T-helper 2 cell (primary cell): ENCODE results near the gene SNX1.

Experiments
- DNase-seq, 5 experiments: peaks; one replicate each; pipeline versions ENCODE4 v3.0.0 to v3.0.0-alpha.2; 2012 to 2022

Gene SNX1

GRCh38 chr15:64164436-64164835 is 68.7 kb downstream of the SNX1 start:
- no peak for DNase-seq

DNA sequence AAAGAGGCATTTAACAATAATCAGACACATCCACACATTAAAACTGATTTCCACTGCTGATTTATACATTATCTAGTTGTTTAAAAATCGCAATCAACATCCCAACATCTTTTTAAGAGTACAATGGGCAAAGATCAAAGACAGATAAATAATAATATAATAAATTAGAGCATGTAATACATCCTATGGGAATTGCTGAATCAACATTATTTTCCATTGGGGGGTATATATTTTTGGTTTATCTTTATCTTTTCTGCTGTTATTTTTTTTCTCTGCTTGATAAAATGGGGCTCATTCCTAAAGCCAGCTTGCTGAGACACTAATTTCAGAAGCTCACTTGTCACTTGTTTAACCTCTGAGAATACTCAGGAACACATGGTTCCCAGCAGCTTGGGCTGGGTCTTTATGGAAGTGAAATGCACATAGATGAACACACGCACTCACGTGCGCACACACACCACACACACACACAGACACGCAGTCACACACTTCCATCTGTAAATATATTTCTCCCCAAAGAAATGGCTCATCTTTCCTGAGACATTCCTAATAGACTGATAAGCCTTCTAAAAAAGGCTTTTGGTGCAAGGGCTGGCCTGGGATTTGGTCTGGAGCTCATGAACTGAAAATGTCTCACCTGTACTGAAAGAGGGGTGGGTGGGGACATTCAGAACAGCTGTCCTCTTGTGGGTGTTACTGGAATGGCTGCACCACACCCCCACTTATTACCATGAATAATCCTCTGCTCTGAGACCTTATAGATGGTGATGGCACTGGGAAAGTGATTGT is 70.5 kb downstream of the SNX1 start:
- DNase-seq: no peak

DNA sequence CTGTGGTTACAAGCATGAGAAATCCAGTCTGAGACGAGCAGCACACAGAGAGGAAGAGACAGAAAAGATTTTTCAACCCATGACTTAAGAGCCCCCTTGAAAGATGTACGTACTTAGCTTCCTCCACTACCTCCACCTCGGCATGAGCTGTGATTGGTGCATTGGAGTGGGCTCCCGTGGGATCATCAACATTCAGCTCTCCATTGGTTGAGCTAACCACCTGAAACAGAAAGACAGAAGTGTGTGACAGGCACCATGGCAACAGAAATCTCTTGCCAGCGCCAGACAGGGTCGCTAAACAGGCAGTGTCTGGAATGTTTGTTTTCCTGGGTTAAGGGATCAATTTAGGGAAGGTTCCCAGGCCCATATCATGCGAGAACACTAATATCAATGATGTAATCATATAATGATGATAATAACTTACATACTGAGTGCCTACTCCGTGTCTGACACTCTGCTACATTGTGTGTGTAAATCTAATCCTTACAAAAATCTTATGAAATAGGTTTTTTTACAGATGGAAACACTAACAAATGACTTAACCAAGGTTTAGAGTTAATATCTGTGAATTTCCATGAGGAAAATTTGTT is 84.5 kb downstream of the SNX1 start:
- DNase-seq: no peak

- no peak for DNase-seq
Observed at GRCh38 chr15:64182859-64183370, 87.1 kb downstream of the SNX1 start.

GRCh38 chr15:64185146-64185911 is 89.5 kb downstream of the SNX1 start:
- no peak for DNase-seq

DNA sequence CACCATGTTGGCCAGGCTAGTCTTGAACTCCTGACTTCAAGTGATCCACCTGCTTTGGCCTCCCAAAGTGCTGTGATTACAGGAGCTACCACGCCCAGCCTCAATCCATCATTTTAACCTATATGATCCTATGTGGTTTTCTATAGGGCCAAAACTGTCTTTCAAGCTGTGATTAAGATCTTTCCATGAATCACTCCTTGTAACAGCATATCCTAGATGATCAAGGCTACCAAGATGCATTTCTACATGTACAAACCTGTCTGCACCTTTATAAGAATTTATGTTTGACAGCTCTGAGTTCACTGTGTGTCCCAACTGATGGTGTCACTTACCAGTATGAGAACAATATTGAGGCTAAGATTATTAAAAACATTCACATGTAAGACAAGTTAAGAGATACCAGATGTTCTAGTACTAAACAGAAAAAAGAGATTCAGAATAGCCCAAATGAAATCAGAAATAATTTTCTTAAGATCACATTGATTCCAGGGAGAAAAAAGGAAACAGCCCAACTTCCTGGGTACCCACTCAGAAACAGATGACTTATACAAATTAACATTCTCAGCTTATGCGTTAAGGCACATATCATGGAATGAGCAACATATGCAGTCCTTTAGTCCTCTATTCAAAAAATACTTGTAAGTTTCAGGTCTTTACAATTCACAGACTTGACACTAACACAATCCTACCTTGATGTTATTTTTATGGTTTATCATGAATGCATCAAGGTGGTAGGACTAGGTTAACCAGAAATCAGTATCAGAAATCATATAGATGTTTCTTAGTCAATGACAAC is 91.8 kb downstream of the SNX1 start:
- peak in 1 of 5 experiments; percentile 64 for DNase-seq
